Stimulated activated CD4-positive, alpha-beta T cell treated with anti-CD3 and anti-CD28 coated beads, Interleukin-1b, Interleukin-23, amount 100 ng/mL, for 24 hours (primary cell): Measurements from ENCODE around the gene TOPBP1.
"Not testable (repeated sequence)": the region's sequence is repeated elsewhere in the genome, so short reads cannot be mapped to it uniquely, and the experiment has no call there.

Experiments used
- DNase-seq, 4 experiments: peaks; one replicate each; pipeline ENCODE4 v3.0.0-alpha.2; 2020; ENCODE audit warnings: low read depth in 4 of 4, low spot score in 1 of 4

TOPBP1 gene

DNA sequence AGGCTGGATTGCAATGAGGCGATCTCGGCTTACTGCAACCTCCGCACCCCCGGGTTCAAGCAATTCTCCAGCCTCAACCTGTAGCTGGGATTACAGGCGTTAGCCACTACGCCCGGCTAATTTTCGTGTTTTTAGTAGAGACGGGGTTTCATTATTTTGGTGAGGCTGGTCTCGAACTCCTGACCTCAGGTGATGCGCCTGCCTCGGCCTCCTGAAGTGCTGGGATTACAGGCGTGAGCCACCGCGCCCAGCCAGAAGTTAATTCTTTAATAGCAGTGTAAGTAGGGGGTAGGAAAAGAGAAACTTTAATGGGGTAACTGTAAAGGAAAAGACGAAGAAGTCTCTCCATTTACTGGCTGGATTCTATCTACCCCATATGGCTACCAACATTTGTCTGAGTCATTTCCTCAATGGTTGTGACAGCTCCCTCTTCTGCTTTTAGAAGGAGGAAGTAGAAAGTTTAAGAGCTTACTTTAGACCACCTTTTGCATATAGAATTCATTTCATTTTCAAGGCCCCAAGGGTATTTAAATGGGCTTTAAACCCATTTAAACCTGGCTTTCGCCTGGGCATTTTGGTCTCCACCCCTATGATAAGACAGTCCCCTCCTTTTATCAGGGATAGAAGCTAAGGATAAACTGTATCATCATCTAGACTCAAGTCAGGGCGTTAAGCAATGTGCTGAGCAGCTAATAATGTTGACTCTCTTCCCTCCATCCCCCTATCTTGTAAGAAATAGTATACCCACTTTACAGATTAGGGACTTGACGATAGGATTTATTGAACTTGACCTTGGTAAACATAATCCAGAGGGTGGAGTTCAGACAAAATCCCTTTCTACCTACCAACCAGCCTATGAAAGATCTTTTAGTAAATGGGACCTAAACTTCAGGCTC is 89.3 kb downstream of the TOPBP1 start:
- DNase-seq = no peak

DNA sequence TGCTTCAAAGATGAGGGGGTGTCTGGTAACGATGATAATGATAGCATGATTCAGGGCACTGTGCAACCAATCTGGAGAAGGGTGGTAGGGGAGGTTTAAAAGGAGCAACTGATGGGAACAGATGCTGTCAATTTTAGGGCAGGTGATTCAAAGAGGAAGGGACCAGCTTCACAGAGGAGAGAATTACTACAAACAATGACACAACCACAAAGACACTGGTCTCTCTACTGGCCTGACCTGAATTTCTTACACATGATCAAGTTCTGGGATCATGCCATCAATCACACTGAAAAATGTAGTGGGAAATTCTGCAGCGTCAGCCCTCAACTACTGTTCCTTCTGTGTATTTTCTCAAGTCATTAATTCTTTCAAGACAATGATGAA is 90.8 kb downstream of the TOPBP1 start:
- DNase-seq = no peak

DNA sequence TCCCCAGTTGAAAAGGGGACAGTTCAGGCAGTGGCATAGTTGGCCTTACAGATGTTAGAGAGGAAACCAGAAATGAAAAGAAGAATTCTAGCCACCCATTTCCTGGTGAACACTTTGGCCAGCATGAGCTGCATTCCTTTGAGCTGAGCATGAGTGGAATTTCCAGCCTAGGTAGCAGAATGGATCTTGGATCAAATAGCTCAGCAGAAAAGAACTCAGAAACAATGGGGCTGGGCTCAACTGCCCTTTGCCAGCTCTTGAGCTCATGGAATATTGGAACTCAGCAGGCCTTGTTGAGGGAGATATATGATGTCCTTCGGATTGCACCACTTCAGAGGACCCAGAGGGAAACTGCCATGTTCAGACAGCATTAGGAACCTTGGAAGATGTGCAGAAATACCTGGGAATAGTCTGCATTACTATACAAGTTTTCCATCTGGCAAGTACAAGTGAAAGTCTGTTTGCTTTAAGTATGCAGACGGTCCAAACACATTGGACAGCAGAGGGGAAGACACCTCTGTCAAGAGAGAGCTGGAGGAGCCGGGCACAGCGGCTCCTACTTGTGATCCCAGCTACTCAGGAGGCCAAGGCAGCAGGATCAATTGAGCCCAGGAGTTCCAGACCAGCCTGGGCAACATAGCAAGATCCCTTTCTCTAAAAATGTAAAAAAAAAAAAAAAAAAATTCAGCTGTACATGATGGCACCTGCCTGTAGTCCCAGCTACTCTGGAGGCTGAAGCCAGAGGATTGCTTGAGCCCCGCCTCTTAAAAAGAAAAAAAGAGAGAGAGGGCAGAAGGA is 91.4 kb downstream of the TOPBP1 start:
- DNase-seq = no peak

DNA sequence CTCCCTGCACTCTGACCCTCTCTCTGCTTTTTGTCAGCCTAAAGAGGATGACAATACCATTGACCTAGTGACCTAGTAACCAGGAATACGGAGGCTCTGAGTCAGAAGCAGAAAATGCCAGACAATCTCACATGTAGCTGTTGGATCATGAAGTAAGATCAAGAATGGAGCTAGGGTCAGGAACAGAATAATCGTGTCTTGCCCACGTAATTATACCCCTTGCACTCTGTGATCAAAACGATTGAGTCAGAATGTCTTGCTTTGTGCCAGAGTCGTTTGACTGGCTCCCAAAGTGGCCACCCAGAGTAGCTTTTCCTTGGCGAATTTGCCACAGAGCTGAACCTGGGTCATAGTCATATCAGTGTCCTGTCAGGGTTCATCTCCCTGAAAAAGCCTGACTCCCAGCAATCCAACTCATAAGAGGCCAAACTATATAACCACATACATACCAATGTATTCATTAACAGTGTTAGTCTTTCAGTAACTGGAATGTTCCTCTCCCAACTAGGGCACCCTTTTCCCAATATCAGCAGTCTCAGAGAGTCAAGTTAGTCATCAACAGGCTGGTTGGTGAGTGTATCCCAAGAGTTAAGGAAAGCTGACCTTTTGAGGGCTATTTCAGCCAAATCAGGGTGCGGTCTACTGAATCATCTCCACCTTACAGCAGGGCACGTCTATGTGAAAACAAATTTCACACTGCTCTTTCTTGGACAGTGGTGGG is 93.3 kb downstream of the TOPBP1 start:
- DNase-seq = no peak

DNA sequence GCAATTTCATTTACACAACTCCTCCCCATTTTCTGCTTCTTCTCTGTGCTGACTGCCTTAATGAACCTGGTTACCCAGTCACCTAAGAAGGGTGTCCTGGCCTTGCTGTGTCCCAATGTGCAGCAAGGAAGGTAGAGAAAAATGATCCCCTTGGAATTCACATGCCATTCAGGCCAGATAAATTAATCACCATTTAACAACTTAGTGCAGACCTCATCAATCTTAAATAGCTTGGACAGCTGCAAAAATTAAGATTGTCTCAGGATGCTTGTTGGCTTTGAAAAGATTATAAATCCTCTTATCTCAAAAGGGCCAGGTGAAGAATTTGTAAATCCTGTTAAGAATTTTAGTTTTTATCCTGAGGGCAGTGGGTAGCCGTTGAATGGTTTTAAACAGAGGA is 97.9 kb downstream of the TOPBP1 start:
- DNase-seq = no peak

DNA sequence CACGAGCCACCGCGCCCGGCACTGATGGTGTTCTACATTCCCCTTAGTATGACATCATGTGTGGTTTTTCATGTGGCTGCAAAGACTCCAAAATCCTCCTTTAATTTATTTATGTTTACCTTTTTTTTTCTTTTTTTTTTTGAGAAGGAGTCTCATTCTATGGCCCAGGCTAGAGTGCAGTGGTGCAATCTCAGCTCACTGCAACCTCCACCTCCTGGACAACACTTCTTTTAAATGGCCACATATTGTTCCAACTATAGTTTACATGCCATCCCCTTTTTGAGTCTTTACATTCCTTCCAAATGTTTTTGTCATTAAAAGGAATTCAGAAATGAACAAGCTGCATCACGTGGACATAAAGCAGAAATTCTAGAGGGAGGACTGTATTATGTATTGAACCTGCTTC is 98.6 kb downstream of the TOPBP1 start:
- DNase-seq = no peak

DNA sequence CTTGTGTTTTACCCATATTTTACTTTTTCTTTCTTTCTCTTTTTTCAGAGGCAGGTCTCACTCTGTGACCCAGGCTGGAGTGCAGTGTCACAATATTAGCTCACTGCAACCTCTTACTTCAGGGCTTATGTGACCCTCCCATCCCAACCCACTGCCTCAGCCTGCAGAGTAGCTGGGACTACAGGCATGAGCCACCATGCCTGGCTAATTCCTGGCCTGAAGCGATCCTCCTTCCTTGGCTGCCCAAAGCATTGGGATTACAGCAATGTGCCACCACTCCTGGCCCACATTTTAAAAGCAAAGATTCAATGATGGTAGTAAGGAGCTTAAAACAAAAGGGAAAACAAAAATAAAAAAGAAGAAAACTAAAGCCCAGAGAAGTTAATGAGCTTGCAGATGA is 99.4 kb downstream of the TOPBP1 start:
- no peak for DNase-seq

DNA sequence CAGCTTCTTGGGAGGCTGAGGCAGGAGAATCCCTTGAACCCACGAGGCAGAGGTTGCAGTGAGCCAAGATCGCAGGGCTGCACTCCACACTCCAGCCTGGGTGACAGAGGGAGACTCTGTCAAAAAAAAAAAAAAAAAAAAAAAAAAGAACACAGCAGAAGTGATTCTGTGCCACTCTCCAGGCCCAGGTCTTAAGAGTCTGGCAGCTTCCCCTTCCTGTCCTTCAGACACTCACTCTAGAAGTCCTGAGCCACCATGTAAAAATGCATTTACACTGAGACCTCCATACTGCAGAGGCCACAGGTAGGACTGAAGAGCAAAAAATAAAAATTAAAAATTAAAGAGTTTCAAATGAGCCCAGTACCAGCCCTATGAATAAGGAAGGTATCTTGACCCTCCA is 100.1 kb downstream of the TOPBP1 start:
- DNase-seq = no peak

DNA sequence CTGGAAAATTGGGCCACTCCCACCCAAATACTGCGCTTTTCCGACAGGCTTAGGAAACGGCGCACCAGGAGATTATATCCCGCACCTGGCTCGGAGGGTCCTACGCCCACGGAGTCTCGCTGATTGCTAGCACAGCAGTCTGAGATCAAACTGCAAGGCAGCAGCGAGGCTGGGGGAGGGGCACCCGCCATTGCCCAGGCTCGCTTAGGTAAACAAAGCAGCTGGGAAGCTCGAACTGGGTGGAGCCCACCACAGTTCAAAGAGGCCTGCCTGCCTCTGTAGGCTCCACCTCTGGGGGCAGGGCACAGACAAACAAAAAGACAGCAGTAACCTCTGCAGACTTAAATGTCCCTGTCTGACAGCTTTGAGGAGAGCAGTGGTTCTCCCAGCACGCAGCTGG is 110.2 kb downstream of the TOPBP1 start:
- not testable (repeated sequence) for DNase-seq
